GM10266 (cell line): ENCODE measurements around the gene RAP1GDS1.
A peak's percentile ranks its signal among the peaks of the same experiment; 100 is the strongest.

ENCODE experiments used
- DNase-seq: peaks from one replicate; pipeline ENCODE4 v3.0.0; 2012; ENCODE audit errors: extremely low spot score
- TF ChIP-seq, protein P1 (sequence below): IDR thresholded peaks from 2 replicates; pipeline ENCODE4 v1.5.1; 2012; ENCODE audit warnings: mild to moderate bottlenecking, low read depth; ENCODE audit not compliant: control insufficient read depth, insufficient read depth; ENCODE audit errors: missing control alignments

The RAP1GDS1 gene

DNA sequence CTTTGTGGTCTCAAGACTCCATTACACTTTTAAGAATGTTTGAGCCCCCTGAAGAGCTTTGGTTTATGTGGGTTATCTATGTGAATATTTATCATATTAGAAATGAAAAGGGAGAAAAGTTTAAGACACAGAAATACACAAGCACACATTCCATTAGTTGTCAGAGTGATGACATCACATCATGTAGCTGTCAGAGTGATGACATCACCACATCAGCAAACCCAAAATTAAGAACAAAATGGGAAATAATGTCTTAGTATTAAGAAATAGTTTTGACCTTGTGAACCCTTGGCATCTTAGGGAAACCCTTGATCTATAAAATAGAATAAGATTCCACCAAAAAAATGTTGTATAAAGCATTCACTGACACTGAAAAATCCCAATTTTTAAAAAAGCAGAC is 201.3 kb downstream of the RAP1GDS1 start:
- TF ChIP-seq, protein P1, sequence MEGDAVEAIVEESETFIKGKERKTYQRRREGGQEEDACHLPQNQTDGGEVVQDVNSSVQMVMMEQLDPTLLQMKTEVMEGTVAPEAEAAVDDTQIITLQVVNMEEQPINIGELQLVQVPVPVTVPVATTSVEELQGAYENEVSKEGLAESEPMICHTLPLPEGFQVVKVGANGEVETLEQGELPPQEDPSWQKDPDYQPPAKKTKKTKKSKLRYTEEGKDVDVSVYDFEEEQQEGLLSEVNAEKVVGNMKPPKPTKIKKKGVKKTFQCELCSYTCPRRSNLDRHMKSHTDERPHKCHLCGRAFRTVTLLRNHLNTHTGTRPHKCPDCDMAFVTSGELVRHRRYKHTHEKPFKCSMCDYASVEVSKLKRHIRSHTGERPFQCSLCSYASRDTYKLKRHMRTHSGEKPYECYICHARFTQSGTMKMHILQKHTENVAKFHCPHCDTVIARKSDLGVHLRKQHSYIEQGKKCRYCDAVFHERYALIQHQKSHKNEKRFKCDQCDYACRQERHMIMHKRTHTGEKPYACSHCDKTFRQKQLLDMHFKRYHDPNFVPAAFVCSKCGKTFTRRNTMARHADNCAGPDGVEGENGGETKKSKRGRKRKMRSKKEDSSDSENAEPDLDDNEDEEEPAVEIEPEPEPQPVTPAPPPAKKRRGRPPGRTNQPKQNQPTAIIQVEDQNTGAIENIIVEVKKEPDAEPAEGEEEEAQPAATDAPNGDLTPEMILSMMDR, result no peak
- no peak for DNase-seq

DNA sequence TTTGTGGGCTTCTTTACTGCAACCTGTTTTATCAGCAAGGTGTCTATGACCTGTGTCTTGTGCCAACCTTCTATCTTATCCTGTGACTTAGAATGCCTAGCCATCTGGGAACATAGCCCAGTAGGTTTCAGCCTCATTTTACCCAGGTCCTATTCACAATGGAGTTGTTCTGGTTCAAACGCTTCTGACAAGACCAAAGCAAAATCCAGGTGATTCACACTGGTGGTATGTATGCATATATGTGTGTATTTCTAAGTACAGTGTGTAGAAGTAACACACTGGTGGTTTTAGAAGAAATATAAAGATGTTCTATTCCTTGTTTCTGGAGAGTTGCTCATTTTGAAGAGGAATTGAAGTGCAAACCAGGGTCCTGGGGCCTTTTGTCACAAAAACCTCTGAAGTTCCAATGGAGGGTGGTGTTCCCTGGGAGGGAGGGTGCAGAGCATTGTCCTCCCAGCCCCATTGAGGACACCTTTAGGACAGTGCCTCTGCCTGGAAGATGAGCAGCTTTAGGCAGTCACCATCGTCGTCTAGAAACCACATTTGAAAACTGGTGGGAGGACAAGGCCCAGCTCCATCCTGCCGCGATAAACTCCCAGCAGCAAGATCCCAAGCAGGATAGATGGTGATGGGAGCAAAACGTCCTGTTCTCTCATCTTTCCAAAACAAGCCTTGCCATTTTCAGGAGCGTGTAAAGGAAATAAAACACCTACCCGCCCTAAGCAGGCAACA is 205.8 kb downstream of the RAP1GDS1 start:
- no peak for DNase-seq
- TF ChIP-seq, protein P1, result no peak

DNA sequence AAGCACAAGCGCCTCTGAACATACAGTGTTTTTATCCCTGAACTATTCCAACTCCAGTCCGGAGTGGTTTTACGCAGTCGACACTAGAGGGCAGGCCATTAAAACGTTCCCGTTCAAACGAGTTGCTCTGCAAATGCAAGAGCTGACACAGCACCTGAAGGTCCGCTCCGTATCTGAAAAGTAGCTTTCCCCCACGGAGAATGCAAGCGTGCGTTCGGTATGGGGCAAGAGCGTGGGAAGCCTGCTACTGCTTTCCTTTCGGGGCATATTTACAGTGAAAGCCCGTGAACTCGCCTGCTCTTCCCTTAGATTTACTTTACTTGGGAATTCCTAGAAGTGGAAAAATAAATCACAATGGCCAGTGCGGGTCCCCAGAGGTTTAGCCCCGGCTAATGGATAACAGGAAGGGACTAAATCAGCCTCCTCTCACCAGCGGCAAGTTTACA is 206.5 kb downstream of the RAP1GDS1 start:
- DNase-seq, result peak; percentile 67
- TF ChIP-seq, protein P1, result peak; percentile 83

DNA sequence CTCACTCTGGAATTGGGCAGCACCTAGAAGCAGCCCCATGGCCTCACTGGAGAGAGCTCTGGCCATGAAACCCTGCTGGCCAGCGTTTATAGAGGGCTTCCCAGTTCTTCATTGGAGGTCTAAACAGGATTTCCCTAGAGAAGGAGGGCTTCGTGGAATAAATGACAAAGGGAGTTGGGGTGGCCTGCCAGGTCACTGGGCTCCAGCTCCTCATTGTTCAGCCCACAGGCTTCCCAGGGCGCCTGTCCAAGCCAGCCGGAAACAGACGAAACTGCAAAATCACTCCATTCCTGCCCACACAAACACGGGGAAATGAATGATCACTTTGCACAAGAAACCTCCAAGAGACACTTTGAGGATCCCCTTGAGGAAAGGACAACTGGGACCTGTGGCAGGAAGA is 207.5 kb downstream of the RAP1GDS1 start:
- TF ChIP-seq, protein P1, result no peak
- DNase-seq, result no peak

DNA sequence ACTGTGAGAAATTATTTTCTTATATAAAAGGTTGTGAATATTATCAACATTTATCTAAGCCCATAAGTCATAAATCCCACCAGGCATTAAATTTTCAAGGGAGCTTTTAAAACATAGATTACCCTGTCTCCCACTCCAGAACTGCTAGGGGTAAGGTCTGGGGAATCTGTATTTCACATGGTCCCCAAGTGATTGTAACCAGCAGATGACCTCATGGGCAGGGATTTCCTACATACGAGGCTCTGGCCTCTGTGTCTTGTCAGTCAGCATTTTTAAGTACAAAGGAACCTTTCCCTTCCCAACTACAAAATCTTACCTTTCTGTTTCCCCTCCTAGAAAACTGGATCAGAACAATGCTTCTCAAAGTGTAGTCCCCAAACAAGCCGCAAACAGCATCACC is 208.6 kb downstream of the RAP1GDS1 start:
- no peak for DNase-seq

DNA sequence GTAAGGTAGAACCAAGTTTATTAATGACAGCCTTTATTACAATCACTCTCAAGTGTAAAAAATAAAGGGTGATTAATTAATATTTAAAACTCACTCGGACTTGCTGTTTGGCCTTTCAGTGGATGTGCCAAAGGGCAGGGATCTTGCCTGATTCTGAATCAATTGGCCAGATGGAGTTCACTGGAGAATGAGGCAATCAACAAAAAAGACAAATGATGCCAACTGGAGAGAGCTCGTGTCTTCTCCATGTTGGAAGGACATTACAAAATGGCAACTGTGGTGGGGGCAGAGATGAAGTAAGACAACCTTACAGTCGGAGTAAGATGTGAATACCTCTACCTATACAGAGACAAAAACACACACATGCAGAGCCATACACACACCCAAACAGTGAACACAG is 209.2 kb downstream of the RAP1GDS1 start:
- DNase-seq, result no peak
- TF ChIP-seq, protein P1, result no peak

More for the DNA sequence above, 208.6 kb downstream of the RAP1GDS1 start:
- TF ChIP-seq, protein P1, result no peak

DNA sequence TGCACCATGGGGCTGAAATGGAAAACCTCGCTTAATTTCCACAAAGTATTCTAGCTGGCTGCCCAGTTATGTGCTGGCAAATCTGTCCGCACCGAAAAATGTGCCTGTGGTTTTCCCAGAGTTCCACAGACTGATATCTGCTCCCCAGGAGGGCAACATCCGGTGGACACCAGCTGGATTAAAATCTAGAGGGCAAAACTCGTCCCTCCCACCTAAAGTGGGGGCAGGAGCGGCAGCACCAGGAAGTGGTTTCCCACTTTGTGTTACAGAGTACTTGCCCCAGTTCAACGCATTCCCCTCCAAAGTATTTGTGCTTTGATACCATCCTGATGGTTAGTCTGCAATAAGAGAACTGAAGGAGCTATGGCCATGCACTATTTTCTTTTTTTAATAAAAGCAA is 209.6 kb downstream of the RAP1GDS1 start:
- no peak for DNase-seq
- TF ChIP-seq, protein P1, result no peak
